ENCODE measurements around the gene ARHGAP6. TPM values are rescaled to one million over a fixed set of nuclear protein-coding genes. Genes with fewer than 3 reads are reported as not detected.

The ARHGAP6 gene
- total RNA-seq, 6 experiments from 2014 or later, result 0.38 to 1.2 (median 0.78) TPM

GRCh38 chrX:11138498-11139390, 527.0 kb downstream of the ARHGAP6 start:
- no peaks in the 10 kb centered on the region for H3K4me1 ChIP-seq
- no peaks in the 10 kb centered on the region for H3K9me3 ChIP-seq
- WGBS (ENCODE audit: insufficient coverage, low coverage, low lambda C conversion rate, missing lambda C conversion rate), result 37% methylated on average over 11 of the region's 56 CpGs
- no peak for TF ChIP-seq CTCF (IDR thresholded peaks at IDR 0.05)
- TF ChIP-seq POLR2A (IDR thresholded peaks at IDR 0.05), result no peak
- no peaks in the 10 kb centered on the region for H3K27me3 ChIP-seq
- DNase-seq (peak; percentile 29 to 55 (median 42)), ATAC-seq (peak; percentile 57 to 80 (median 64))
- intact Hi-C loops (cut with DNase I), result loop anchor here (10.0 kb wide), 1 partner anchor 954 kb away; no protein-coding TSS in a partner anchor
- H3K4me3 ChIP-seq, result no peak overlapping the region
- no peaks in the 10 kb centered on the region for H3K36me3 ChIP-seq
- no peak overlapping the region for H3K27ac ChIP-seq

- H3K9me3 ChIP-seq, result no peaks in the 10 kb centered on the region
- no peak overlapping the region for H3K4me3 ChIP-seq
- no peak overlapping the region for H3K27ac ChIP-seq
- H3K36me3 ChIP-seq, result no peaks in the 10 kb centered on the region
- intact Hi-C loops (cut with DNase I), result loop anchor here (10.0 kb wide), 1 partner anchor 953 kb away; no protein-coding TSS in a partner anchor
- WGBS (ENCODE audit: insufficient coverage, low coverage, low lambda C conversion rate, missing lambda C conversion rate), result 14% methylated on average over 6 of the region's 6 CpGs
- ATAC-seq, result peak in 3 of 4 donors; percentile 42 to 53 (median 45)
- DNase-seq, result no peak
- TF ChIP-seq CTCF (IDR thresholded peaks at IDR 0.05) (peak; percentile 54 to 84 (median 80)), POLR2A (IDR thresholded peaks at IDR 0.05) (no peak)
- no peaks in the 10 kb centered on the region for H3K4me1 ChIP-seq
- H3K27me3 ChIP-seq, result no peaks in the 10 kb centered on the region
Measured at GRCh38 chrX:11137543-11138139, 528.1 kb downstream of the ARHGAP6 start.

GRCh38 chrX:11135564-11136185, 530.0 kb downstream of the ARHGAP6 start:
- Histone ChIP-seq H3K9me3 (no peaks in the 10 kb centered on the region), H3K4me3 (no peak overlapping the region), H3K4me1 (no peaks in the 10 kb centered on the region), H3K27me3 (no peaks in the 10 kb centered on the region), H3K36me3 (no peaks in the 10 kb centered on the region), H3K27ac (no peak overlapping the region)
- DNase-seq (no peak), ATAC-seq (peak in 1 of 4 donors; percentile 35)
- WGBS (ENCODE audit: insufficient coverage, low coverage, low lambda C conversion rate, missing lambda C conversion rate), result 39% methylated on average over 2 of the region's 2 CpGs
- intact Hi-C loops (cut with DNase I), result loop anchor here (10.0 kb wide), 1 partner anchor 951 kb away; no protein-coding TSS in a partner anchor
- no peak for TF ChIP-seq POLR2A (IDR thresholded peaks at IDR 0.05)
- TF ChIP-seq CTCF (IDR thresholded peaks at IDR 0.05), result no peak

GRCh38 chrX:11131146-11131545, 534.6 kb downstream of the ARHGAP6 start:
- TF ChIP-seq POLR2A (IDR thresholded peaks at IDR 0.05), result no peak
- TF ChIP-seq CTCF (IDR thresholded peaks at IDR 0.05), result no peak
- H3K36me3 ChIP-seq, result no peaks in the 10 kb centered on the region
- no peak overlapping the region for H3K4me3 ChIP-seq
- ATAC-seq (no peak), DNase-seq (no peak)
- intact Hi-C loops (cut with DNase I), result loop anchor here (10.0 kb wide), 1 partner anchor 946 kb away; no protein-coding TSS in a partner anchor
- H3K27me3 ChIP-seq, result no peaks in the 10 kb centered on the region
- H3K27ac ChIP-seq, result no peak overlapping the region
- no peaks in the 10 kb centered on the region for H3K9me3 ChIP-seq
- no peaks in the 10 kb centered on the region for H3K4me1 ChIP-seq
